Esophagus squamous epithelium (tissue), 5 donors: ENCODE data around the gene MXD1. TPM values are rescaled to one million over a fixed set of nuclear protein-coding genes. Genes with fewer than 3 reads are reported as not detected.

Experiments
- DNase-seq: peaks from one replicate; lab custom pipeline; 2025; lab: John Stamatoyannopoulos, UW
- H3K27ac ChIP-seq, 4 donors: fragments of 200-600 bp; sonication (generic); one replicate each; pipeline ENCODE4 v1.5.1; 2016 to 2019; ENCODE audit warnings: mild to moderate bottlenecking in 1 of 4
- H3K27me3 ChIP-seq, 4 donors: fragments of 200-600 bp; sonication (generic); 1 replicate in 3 of 4; 2 replicates in 1 of 4; pipeline versions ENCODE4 v1.5.1 to v1.6.0; 2017 to 2021; ENCODE audit warnings: antibody characterized with exemption in 1 of 4
- H3K36me3 ChIP-seq, 3 donors: fragments of 200-600 bp; sonication (generic); one replicate each; pipeline ENCODE4 v1.5.1; 2016 to 2019
- H3K4me1 ChIP-seq, 3 donors: fragments of 200-600 bp; sonication (generic); one replicate each; pipeline ENCODE4 v1.5.1; 2017 to 2019
- H3K4me3 ChIP-seq, 4 donors: fragments of 200-600 bp; sonication (generic); 1 replicate in 3 of 4; 2 replicates in 1 of 4; pipeline ENCODE4 v1.5.1; 2016 to 2019; ENCODE audit warnings: mild to moderate bottlenecking in 2 of 4, moderate library complexity in 1 of 4
- H3K9me3 ChIP-seq, 3 donors: fragments of 200-600 bp; sonication (generic); one replicate each; pipeline ENCODE4 v1.5.1; 2016 to 2019
- CTCF ChIP-seq, 6 experiments: fragments of 450-650 bp in 4 of 6; fragments of 200-600 bp in 2 of 6; sonication (generic) in 2 of 6; IDR thresholded peaks; one replicate each; pipeline ENCODE4 v1.5.1; 2016 to 2019; ENCODE audit warnings: antibody characterized with exemption in 6 of 6, mild to moderate bottlenecking in 4 of 6, moderate library complexity in 4 of 6
- POLR2A ChIP-seq, 4 donors: fragments of 450-650 bp; IDR thresholded peaks; one replicate each; pipeline ENCODE4 v1.6.1; 2017; ENCODE audit warnings: antibody characterized with exemption in 4 of 4, mild to moderate bottlenecking in 4 of 4, moderate library complexity in 3 of 4
- WGBS, 2 donors: methylation state at CpG; one replicate each; pipeline ENCODE4 v1.1.5; 2018; 5-methylcytosine and 5-hydroxymethylcytosine counted together
- intact Hi-C: fragments of 100-400 bp; cut with DNase I; formaldehyde crosslinking; loops from one replicate; pipeline ENCODE4 v1.15.0; 2022
- total RNA-seq, 4 donors: library from RNA; depleted of rRNA; stranded (reverse); fragments of >200 nt; gene quantifications; one replicate each; pipeline ENCODE4 v1.1.0, GENCODE V29; 2016
- donor health status: DM: yes; HTN: yes; CAD: no.

MXD1 gene
- total RNA-seq, 4 donors from 2014 or later = 38.5 to 121 (median 83.2) TPM

GRCh38 chr2:69918401-69918800 lies 3.5 kb downstream of the MXD1 start:
- no peak for TF ChIP-seq POLR2A (IDR thresholded peaks at IDR 0.05)
- peaks cover 5 to 42% (median 13%) of the 10 kb centered on the region in 3 donors for H3K4me1 ChIP-seq

GRCh38 chr2:69923116-69923515 lies 8.2 kb downstream of the MXD1 start:
- Histone ChIP-seq H3K27ac (no peak overlapping the region), H3K36me3 (peaks cover 4 to 98% (median 7%) of the 10 kb centered on the region in 3 donors), H3K27me3 (no peaks in the 10 kb centered on the region), H3K9me3 (no peaks in the 10 kb centered on the region), H3K4me1 (peaks cover 0 to 7% (median 3%) of the 10 kb centered on the region in 3 donors), H3K4me3 (no peak overlapping the region)
- TF ChIP-seq POLR2A (IDR thresholded peaks at IDR 0.05) = no peak
- TF ChIP-seq CTCF (IDR thresholded peaks at IDR 0.05) = no peak
- intact Hi-C loops = no loop called here
- 89 to 94% methylated on average over 3 of the region's 3 CpGs for WGBS, 2 donors
- DNase-seq = no peak

More at GRCh38 chr2:69918401-69918800, 3.5 kb downstream of the MXD1 start:
- DNase-seq = no peak
- H3K4me3 ChIP-seq = peak overlapping the region in 2 of 4 donors; percentile 84 to 92
- H3K27me3 ChIP-seq = no peaks in the 10 kb centered on the region
- H3K27ac ChIP-seq = peak overlapping the region; percentile 79 to 99 (median 96)
- intact Hi-C loops = no loop called here
- 54 to 76% methylated on average over 3 of the region's 3 CpGs for WGBS, 2 donors
- H3K9me3 ChIP-seq = no peaks in the 10 kb centered on the region
- H3K36me3 ChIP-seq = peaks cover 4 to 57% (median 7%) of the 10 kb centered on the region in 3 donors

- no peaks in the 10 kb centered on the region for H3K9me3 ChIP-seq
- H3K27me3 ChIP-seq = no peaks in the 10 kb centered on the region
- H3K36me3 ChIP-seq = peaks cover 0 to 92% (median 3%) of the 10 kb centered on the region in 3 donors
- H3K27ac ChIP-seq = no peak overlapping the region
- H3K4me1 ChIP-seq = peaks cover 0 to 4% (median 0%) of the 10 kb centered on the region in 3 donors
- no peak overlapping the region for H3K4me3 ChIP-seq
- DNase-seq = no peak
- intact Hi-C loops = no loop called here
- TF ChIP-seq CTCF (IDR thresholded peaks at IDR 0.05) = no peak
- no peak for TF ChIP-seq POLR2A (IDR thresholded peaks at IDR 0.05)
- WGBS, 2 donors = 49 to 95% methylated on average over 3 of the region's 3 CpGs
Observed at GRCh38 chr2:69926849-69927515, 12.1 kb downstream of the MXD1 start.

GRCh38 chr2:69931832-69932595 lies 17.1 kb downstream of the MXD1 start:
- H3K27me3 ChIP-seq = no peaks in the 10 kb centered on the region
- peaks cover 0 to 26% (median 10%) of the 10 kb centered on the region in 3 donors for H3K4me1 ChIP-seq
- no peak overlapping the region for H3K4me3 ChIP-seq
- intact Hi-C loops = no loop called here
- WGBS, 2 donors = 68 to 89% methylated on average over 4 to 7 of the region's 7 CpGs
- TF ChIP-seq CTCF (IDR thresholded peaks at IDR 0.05) (no peak), POLR2A (IDR thresholded peaks at IDR 0.05) (no peak)
- H3K36me3 ChIP-seq = peaks cover 8 to 71% (median 9%) of the 10 kb centered on the region in 3 donors
- no peaks in the 10 kb centered on the region for H3K9me3 ChIP-seq
- H3K27ac ChIP-seq = peak overlapping the region in 2 of 4 donors; percentile 1 to 38
- no peak for DNase-seq

GRCh38 chr2:69932596-69932922 lies 17.6 kb downstream of the MXD1 start:
- intact Hi-C loops = no loop called here
- Histone ChIP-seq H3K27me3 (no peaks in the 10 kb centered on the region), H3K4me3 (no peak overlapping the region), H3K4me1 (peaks cover 0 to 26% (median 10%) of the 10 kb centered on the region in 3 donors), H3K27ac (peak overlapping the region in 1 of 4 donors; percentile 38), H3K36me3 (peaks cover 8 to 71% (median 13%) of the 10 kb centered on the region in 3 donors), H3K9me3 (no peaks in the 10 kb centered on the region)
- WGBS, 2 donors = 60 to 77% methylated on average over 1 of the region's 1 CpG
- TF ChIP-seq POLR2A (IDR thresholded peaks at IDR 0.05) (no peak), CTCF (IDR thresholded peaks at IDR 0.05) (no peak)
- DNase-seq = no peak
